ENCODE data around the gene ZNF398. TPM values are rescaled to one million over a fixed set of nuclear protein-coding genes. Genes with fewer than 3 reads are reported as not detected.
A peak's percentile ranks its signal among the peaks of the same experiment; 100 is the strongest.
"Not testable (repeated sequence)": the region's sequence is repeated elsewhere in the genome, so short reads cannot be mapped to it uniquely, and the experiment has no call there.

ZNF398 gene
- total RNA-seq, 1 donor from 2014 or later = 19.5 TPM

- TF ChIP-seq CTCF (conservative IDR thresholded peaks at IDR 0.05) = no peak
- no peaks in the 10 kb centered on the region for H3K9me3 Mint-ChIP-seq
- H3K27ac Mint-ChIP-seq = no peak overlapping the region
- no peaks in the 10 kb centered on the region for H3K36me3 Mint-ChIP-seq
- peaks cover 10% of the 10 kb centered on the region for H3K4me1 Mint-ChIP-seq (ENCODE audit: unreplicated experiment)
- H3K27me3 Mint-ChIP-seq = no peaks in the 10 kb centered on the region
- H3K4me3 Mint-ChIP-seq = no peak overlapping the region
- DNase-seq (ENCODE audit: extremely low spot score, unreplicated experiment) = no peak
Observed at GRCh38 chr7:149141893-149142292, 5.4 kb upstream of the ZNF398 start.

GRCh38 chr7:149144436-149144922, 2.8 kb upstream of the ZNF398 start:
- Mint-ChIP-seq H3K4me1 (ENCODE audit: unreplicated experiment) (peaks cover 18% of the 10 kb centered on the region), H3K4me3 (peak overlapping the region; percentile 61), H3K27ac (peak overlapping the region; percentile 94)
- H3K9me3 Mint-ChIP-seq; H3K27me3 Mint-ChIP-seq; H3K36me3 Mint-ChIP-seq; DNase-seq (ENCODE audit: extremely low spot score, unreplicated experiment): not testable (repeated sequence)

GRCh38 chr7:149145031-149145845, 2.0 kb upstream of the ZNF398 start:
- Mint-ChIP-seq H3K36me3 (peaks cover 3% of the 10 kb centered on the region), H3K9me3 (no peaks in the 10 kb centered on the region), H3K4me3 (peak overlapping the region; percentile 83), H3K27ac (peak overlapping the region; percentile 94), H3K4me1 (ENCODE audit: unreplicated experiment) (peaks cover 24% of the 10 kb centered on the region), H3K27me3 (no peaks in the 10 kb centered on the region)
- DNase-seq (ENCODE audit: extremely low spot score, unreplicated experiment) = no peak
- TF ChIP-seq CTCF (conservative IDR thresholded peaks at IDR 0.05) = no peak

- peaks cover 29% of the 10 kb centered on the region for H3K4me1 Mint-ChIP-seq (ENCODE audit: unreplicated experiment)
- no peaks in the 10 kb centered on the region for H3K9me3 Mint-ChIP-seq
- H3K4me3 Mint-ChIP-seq = peak overlapping the region; percentile 92
- no peak for TF ChIP-seq CTCF (conservative IDR thresholded peaks at IDR 0.05)
- H3K27me3 Mint-ChIP-seq = no peaks in the 10 kb centered on the region
- H3K36me3 Mint-ChIP-seq = peaks cover 9% of the 10 kb centered on the region
- DNase-seq (ENCODE audit: extremely low spot score, unreplicated experiment) = peak; percentile 77
- H3K27ac Mint-ChIP-seq = peak overlapping the region; percentile 96
Observed at GRCh38 chr7:149147752-149148653, 750 bp downstream of the ZNF398 start.

- peaks cover 30% of the 10 kb centered on the region for H3K36me3 Mint-ChIP-seq
Observed at GRCh38 chr7:149150981-149151380, 3.7 kb downstream of the ZNF398 start.

More at GRCh38 chr7:149150981-149151380, 3.7 kb downstream of the ZNF398 start:
- Mint-ChIP-seq H3K4me3 (peak overlapping the region; percentile 12), H3K27me3 (no peaks in the 10 kb centered on the region), H3K4me1 (ENCODE audit: unreplicated experiment) (peaks cover 28% of the 10 kb centered on the region), H3K9me3 (no peaks in the 10 kb centered on the region), H3K27ac (peak overlapping the region; percentile 25)
- DNase-seq (ENCODE audit: extremely low spot score, unreplicated experiment) = no peak
- TF ChIP-seq CTCF (conservative IDR thresholded peaks at IDR 0.05) = no peak

All from type B pancreatic cell (in vitro differentiated cells).